ENCODE results near the gene TNRC6A. TPM values are rescaled to one million over a fixed set of nuclear protein-coding genes. Genes with fewer than 3 reads are reported as not detected.

Gene TNRC6A
- total and polyA plus RNA-seq, 2 experiments from 2014 or later, result 93.1 to 124 TPM

DNA sequence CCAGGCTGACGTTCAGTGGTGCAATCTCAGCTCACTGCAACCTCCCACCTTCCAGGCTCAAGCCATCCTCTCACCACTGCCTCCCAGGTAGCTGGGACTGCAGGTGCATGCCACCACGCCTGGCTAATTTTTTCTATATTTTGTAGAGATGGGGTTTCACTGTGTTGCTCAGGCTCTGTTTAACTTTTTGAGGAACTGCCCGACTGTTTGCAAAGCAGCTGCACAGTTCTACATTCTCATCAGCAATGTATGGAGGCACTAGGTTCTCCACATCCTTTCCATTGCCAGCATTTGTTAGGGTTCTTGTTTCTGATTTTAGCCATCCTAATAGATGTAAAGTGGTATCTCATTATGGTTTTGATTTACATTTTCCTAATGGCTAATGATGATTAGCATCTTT is 9.4 kb downstream of the TNRC6A start:
- H3F3A ChIP-seq (replicated peaks; ENCODE audit: low read depth), result no peaks in the 10 kb centered on the region
- peaks cover 23% of the 10 kb centered on the region; the same call in 2 of the 3 replicates for H3K36me3 Mint-ChIP-seq (ENCODE audit: low read depth)
- no peak overlapping the region for H3K27ac ChIP-seq (ENCODE audit: low read depth)
- H3K79me2 ChIP-seq (replicated peaks; ENCODE audit: insufficient read depth), result peaks cover 100% of the 10 kb centered on the region
- TF ChIP-seq EZH2phosphoT487 (IDR thresholded peaks at IDR 0.05; ENCODE audit: unreplicated experiment) (no peak), NANOG (IDR thresholded peaks at IDR 0.05; ENCODE audit: borderline replicate concordance) (no peak), CREB1 (CRISPR knock-in tag; IDR thresholded peaks at IDR 0.05; ENCODE audit: low read depth) (no peak), JUNB (IDR thresholded peaks at IDR 0.05; ENCODE audit: unreplicated experiment) (no peak), EZH2 (IDR thresholded peaks at IDR 0.05; ENCODE audit: low read depth, unreplicated experiment) (no peak), ZNF331 (CRISPR knock-in tag; IDR thresholded peaks at IDR 0.05; ENCODE audit: low read depth) (no peak), POLR2AphosphoS5 (IDR thresholded peaks at IDR 0.05; ENCODE audit: low read depth) (no peak), ZNF114 (CRISPR knock-in tag; IDR thresholded peaks at IDR 0.05) (no peak), STAT1 (IDR thresholded peaks at IDR 0.05; ENCODE audit: unreplicated experiment) (no peak), ETS1 (IDR thresholded peaks at IDR 0.05) (no peak), CTCF (conservative IDR thresholded peaks at IDR 0.05; ENCODE audit: low read depth in 2 of 2) (no peak)
- TF ChIP-seq, protein P1, sequence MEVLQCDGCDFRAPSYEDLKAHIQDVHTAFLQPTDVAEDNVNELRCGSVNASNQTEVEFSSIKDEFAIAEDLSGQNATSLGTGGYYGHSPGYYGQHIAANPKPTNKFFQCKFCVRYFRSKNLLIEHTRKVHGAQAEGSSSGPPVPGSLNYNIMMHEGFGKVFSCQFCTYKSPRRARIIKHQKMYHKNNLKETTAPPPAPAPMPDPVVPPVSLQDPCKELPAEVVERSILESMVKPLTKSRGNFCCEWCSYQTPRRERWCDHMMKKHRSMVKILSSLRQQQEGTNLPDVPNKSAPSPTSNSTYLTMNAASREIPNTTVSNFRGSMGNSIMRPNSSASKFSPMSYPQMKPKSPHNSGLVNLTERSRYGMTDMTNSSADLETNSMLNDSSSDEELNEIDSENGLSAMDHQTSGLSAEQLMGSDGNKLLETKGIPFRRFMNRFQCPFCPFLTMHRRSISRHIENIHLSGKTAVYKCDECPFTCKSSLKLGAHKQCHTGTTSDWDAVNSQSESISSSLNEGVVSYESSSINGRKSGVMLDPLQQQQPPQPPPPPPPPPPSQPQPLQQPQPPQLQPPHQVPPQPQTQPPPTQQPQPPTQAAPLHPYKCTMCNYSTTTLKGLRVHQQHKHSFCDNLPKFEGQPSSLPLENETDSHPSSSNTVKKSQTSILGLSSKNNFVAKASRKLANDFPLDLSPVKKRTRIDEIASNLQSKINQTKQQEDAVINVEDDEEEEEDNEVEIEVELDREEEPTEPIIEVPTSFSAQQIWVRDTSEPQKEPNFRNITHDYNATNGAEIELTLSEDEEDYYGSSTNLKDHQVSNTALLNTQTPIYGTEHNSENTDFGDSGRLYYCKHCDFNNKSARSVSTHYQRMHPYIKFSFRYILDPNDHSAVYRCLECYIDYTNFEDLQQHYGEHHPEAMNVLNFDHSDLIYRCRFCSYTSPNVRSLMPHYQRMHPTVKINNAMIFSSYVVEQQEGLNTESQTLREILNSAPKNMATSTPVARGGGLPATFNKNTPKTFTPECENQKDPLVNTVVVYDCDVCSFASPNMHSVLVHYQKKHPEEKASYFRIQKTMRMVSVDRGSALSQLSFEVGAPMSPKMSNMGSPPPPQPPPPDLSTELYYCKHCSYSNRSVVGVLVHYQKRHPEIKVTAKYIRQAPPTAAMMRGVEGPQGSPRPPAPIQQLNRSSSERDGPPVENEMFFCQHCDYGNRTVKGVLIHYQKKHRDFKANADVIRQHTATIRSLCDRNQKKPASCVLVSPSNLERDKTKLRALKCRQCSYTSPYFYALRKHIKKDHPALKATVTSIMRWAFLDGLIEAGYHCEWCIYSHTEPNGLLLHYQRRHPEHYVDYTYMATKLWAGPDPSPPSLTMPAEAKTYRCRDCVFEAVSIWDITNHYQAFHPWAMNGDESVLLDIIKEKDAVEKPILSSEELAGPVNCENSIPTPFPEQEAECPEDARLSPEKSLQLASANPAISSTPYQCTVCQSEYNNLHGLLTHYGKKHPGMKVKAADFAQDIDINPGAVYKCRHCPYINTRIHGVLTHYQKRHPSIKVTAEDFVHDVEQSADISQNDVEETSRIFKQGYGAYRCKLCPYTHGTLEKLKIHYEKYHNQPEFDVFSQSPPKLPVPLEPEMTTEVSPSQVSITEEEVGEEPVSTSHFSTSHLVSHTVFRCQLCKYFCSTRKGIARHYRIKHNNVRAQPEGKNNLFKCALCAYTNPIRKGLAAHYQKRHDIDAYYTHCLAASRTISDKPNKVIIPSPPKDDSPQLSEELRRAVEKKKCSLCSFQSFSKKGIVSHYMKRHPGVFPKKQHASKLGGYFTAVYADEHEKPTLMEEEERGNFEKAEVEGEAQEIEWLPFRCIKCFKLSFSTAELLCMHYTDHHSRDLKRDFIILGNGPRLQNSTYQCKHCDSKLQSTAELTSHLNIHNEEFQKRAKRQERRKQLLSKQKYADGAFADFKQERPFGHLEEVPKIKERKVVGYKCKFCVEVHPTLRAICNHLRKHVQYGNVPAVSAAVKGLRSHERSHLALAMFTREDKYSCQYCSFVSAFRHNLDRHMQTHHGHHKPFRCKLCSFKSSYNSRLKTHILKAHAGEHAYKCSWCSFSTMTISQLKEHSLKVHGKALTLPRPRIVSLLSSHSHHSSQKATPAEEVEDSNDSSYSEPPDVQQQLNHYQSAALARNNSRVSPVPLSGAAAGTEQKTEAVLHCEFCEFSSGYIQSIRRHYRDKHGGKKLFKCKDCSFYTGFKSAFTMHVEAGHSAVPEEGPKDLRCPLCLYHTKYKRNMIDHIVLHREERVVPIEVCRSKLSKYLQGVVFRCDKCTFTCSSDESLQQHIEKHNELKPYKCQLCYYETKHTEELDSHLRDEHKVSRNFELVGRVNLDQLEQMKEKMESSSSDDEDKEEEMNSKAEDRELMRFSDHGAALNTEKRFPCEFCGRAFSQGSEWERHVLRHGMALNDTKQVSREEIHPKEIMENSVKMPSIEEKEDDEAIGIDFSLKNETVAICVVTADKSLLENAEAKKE (CRISPR knock-in tag; IDR thresholded peaks at IDR 0.05), result no peak
- TF ChIP-seq, protein P2, sequence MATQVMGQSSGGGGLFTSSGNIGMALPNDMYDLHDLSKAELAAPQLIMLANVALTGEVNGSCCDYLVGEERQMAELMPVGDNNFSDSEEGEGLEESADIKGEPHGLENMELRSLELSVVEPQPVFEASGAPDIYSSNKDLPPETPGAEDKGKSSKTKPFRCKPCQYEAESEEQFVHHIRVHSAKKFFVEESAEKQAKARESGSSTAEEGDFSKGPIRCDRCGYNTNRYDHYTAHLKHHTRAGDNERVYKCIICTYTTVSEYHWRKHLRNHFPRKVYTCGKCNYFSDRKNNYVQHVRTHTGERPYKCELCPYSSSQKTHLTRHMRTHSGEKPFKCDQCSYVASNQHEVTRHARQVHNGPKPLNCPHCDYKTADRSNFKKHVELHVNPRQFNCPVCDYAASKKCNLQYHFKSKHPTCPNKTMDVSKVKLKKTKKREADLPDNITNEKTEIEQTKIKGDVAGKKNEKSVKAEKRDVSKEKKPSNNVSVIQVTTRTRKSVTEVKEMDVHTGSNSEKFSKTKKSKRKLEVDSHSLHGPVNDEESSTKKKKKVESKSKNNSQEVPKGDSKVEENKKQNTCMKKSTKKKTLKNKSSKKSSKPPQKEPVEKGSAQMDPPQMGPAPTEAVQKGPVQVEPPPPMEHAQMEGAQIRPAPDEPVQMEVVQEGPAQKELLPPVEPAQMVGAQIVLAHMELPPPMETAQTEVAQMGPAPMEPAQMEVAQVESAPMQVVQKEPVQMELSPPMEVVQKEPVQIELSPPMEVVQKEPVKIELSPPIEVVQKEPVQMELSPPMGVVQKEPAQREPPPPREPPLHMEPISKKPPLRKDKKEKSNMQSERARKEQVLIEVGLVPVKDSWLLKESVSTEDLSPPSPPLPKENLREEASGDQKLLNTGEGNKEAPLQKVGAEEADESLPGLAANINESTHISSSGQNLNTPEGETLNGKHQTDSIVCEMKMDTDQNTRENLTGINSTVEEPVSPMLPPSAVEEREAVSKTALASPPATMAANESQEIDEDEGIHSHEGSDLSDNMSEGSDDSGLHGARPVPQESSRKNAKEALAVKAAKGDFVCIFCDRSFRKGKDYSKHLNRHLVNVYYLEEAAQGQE (IDR thresholded peaks at IDR 0.05; ENCODE audit: unreplicated experiment), result no peak
- H2AFZ ChIP-seq, result no peak overlapping the region
- no peak overlapping the region for H3K4me3 ChIP-seq
- no peak overlapping the region for H3K27ac Mint-ChIP-seq
- no peaks in the 10 kb centered on the region; the same call in 2 of the 3 replicates for H3K9me3 Mint-ChIP-seq
- DNase-seq (ENCODE audit: low spot score) (no peak), ATAC-seq (no peak)
- peaks cover 90% of the 10 kb centered on the region for H3K4me1 ChIP-seq (ENCODE audit: insufficient read depth)
- no peak overlapping the region for H3K4me3 Mint-ChIP-seq
- peaks cover 80% of the 10 kb centered on the region for H3K4me1 Mint-ChIP-seq
- no peak overlapping the region for H3K4me2 ChIP-seq
- H4K20me1 ChIP-seq (replicated peaks; ENCODE audit: insufficient read depth), result peaks cover 98% of the 10 kb centered on the region
- no peaks in the 10 kb centered on the region for H3K27me3 ChIP-seq (ENCODE audit: insufficient read depth)
- 0 out of 2 replicates have a peak, but pooled peaks cover 2% of the 10 kb centered on the region for H3K36me3 ChIP-seq (ENCODE audit: insufficient read depth)
- H3K9me2 ChIP-seq (ENCODE audit: insufficient read depth), result no peaks in the 10 kb centered on the region
- peaks cover 1% of the 10 kb centered on the region for H3K27me3 Mint-ChIP-seq (ENCODE audit: insufficient read depth, low read depth, poor library complexity)
